NK-92 treated with Interleukin-12 subunit alpha and Interleukin-12 subunit beta, amount 100 ng/mL, for 24 hours (cell line): Measurements from ENCODE around the gene GPD1.
"Not testable (repeated sequence)": the region's sequence is repeated elsewhere in the genome, so short reads cannot be mapped to it uniquely, and the experiment has no call there.

Source experiments
- DNase-seq: peaks from one replicate; lab custom pipeline; 2025; lab: John Stamatoyannopoulos, UW

The GPD1 gene

DNA sequence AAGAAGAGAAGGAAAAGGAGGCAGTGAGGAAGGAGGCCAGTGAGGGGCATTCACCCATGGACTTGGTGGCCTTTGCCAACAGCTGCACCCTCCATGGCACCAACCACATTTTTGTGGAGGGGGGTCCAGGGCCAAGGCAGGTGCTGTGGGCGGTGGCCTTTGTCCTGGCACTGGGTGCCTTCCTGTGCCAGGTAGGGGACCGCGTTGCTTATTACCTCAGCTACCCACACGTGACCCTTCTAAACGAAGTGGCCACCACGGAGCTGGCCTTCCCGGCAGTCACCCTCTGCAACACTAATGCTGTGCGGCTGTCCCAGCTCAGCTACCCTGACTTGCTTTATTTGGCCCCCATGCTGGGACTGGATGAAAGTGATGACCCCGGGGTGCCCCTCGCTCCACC lies 30.1 kb upstream of the GPD1 start:
- no peak for DNase-seq

DNA sequence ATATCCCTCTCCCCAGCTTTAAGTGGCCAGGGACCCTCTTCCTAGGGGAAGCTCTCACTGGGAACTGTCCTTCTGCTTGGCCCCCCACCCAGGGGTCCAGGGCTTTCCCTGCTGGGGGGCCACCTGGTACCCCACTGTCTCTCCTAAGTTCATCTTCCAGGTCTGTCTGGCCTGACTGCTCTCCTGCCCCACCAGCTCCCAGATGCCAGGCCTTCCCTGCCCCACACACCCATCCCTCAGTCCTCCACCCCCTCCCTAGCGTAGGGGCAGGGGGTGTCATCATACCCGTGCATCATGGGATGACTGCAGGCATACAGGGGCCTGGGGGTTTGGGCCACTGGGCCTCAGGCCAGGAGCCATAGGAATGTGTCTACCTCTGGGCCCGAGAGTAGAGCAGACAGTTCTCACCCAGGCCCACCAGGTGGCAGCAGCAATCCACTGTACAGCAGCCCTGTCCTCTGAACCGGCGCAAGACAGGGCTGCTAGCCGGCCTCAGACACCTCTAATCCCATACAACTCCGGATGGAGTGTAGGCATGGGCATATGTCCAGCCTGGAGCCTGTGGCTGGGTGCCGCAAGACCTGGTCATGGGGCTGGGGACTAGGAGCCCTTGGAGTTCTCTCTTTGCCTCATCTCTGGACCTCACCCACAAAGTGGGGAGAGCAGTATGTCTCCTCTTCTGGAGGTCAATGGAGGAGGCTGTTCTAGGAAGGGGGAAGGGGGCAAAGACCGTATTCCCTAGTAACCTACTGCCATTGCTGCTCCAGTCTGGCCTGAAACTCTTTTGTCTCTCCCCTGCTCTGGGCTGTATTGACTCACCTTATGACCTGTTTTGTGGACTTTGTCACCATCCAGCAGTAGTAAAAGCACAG lies 28.6 kb upstream of the GPD1 start:
- DNase-seq: peak; percentile 42

DNA sequence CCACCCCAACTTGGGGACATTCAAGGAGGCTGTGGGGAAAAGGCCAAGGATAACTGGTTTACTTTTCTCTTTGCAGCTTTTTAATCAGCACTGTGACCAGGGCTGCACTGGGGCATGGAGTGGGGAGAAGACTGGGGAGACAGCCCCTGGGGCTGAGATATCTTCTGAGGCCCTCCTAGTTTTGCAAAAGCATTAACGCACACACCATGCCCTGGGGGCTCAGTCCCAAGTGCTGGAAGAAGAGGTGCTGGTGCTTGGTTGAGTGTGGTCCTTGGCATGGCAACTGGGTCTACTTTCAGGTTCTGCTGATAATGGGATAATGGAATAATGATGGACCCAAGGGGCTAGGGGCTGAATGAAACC lies 28.0 kb upstream of the GPD1 start:
- no peak for DNase-seq

DNA sequence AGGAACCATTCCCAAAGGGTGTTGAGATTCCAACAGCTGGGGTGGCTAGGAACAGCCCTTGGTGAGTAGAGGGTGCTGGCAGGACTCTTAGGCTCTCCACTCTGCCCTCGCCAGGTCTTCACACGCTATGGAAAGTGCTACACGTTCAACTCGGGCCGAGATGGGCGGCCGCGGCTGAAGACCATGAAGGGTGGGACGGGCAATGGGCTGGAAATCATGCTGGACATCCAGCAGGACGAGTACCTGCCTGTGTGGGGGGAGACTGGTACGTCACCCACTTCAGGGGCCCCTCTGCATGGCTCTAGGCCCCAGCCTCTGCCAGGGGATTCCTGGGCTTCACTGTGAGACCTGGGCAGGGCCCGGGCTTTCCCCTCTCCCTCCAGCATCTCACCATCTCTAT lies 26.7 kb upstream of the GPD1 start:
- no peak for DNase-seq

DNA sequence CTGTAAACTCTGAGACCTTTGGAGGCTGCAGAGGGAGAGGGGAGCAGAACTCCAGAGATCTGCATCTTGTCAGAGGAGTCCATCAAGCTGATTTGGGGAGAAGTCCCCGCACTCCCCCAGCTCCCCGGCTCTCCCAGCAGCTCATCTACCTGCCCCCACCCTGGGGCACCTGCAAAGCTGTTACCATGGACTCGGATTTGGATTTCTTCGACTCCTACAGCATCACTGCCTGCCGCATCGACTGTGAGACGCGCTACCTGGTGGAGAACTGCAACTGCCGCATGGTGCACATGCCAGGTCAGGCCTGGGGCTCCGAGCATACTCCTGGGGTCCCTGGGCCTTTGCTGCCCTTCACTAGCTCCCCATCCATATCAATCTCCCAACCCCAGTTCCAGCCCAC lies 25.5 kb upstream of the GPD1 start:
- DNase-seq: no peak

DNA sequence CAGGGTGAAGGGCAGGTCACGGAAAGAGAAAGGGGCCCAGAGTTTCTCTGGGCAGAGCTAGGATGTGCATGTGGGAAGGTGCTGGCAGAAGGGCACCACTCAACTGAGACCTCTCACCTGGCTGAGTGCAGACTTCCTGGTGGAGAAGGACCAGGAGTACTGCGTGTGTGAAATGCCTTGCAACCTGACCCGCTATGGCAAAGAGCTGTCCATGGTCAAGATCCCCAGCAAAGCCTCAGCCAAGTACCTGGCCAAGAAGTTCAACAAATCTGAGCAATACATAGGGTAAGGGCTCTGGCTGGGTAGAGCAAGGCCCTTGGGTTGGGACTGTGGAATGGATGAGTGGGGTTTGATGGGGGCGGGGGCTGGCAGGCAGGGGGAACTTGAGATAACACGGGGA lies 24.0 kb upstream of the GPD1 start:
- no peak for DNase-seq

DNA sequence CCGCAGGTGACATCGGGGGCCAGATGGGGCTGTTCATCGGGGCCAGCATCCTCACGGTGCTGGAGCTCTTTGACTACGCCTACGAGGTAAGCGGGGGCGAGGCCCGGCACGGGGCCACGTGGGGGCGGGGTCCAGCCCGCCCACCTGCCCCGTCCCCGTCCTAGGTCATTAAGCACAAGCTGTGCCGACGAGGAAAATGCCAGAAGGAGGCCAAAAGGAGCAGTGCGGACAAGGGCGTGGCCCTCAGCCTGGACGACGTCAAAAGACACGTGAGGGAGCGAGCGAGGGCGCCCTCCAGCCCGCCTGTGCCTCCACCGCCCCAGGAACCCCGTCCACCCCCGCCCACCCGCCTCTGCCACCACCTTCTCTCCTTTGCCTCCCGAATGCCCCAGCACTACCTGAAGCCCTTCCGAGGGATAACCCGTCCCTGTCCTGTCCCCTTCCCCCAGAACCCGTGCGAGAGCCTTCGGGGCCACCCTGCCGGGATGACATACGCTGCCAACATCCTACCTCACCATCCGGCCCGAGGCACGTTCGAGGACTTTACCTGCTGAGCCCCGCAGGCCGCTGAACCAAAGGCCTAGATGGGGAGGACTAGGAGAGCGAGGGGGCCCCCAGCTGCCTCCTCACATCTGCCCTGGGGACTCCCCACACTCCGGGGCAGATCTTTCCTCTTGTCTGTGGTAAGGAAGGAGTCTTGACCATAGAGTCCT lies 22.6 kb upstream of the GPD1 start:
- DNase-seq: no peak

DNA sequence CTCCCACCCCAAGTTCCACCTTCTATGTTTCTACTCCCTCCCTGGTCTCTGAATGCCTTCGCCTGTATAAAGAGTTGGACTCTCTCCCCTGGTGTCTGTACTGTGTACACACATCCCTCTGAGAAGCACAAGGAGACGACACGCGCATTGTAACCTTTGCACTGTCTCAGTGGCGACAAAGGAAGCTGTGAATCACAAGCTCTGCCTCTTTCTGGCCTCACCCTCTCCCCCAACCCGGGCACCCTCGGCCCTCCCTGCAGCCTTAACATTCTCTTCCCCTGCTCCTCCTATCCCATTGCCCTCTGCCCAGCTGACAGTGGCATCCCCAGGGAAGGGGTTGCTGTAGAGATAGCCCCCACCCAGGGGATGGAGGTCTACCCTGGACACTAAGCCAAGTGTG lies 21.2 kb upstream of the GPD1 start:
- no peak for DNase-seq

DNA sequence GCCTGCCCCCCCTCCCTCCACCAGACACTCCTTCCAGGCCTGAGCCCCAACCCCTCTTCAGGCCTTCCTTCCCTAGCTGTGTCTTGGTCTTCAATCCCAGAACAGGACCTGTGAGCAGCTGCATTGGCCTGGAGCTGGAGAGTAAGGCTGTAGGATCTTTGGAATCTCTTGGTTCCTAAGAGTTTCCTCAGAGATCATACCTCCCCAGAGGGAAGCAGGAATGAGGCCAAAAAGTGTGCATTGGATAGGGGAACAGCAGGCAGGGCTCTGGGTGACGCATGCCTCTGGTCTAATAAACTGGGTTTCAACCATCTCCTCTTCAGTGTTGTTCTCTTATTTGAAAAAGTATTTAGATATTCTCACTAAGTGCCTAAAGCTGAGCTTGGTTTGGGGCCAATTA lies 20.5 kb upstream of the GPD1 start:
- no peak for DNase-seq

DNA sequence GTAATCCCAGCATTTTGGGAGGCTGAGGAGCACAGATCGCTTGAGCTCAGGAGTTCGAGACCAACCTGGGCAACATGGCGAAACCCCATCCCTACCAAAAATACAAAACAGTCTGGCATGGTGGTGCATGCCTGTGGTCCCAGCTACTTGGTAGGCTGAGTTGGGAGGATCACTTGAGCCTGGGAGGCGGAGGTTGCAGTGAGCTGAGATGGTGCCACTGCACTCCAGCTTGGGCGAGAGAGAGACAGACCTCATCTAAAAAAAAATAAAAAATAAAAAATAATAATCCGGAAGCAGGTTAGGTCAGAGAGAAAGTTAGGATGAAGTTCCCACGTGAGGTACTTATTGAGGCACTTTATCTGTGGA lies 19.4 kb upstream of the GPD1 start:
- not testable (repeated sequence) for DNase-seq

DNA sequence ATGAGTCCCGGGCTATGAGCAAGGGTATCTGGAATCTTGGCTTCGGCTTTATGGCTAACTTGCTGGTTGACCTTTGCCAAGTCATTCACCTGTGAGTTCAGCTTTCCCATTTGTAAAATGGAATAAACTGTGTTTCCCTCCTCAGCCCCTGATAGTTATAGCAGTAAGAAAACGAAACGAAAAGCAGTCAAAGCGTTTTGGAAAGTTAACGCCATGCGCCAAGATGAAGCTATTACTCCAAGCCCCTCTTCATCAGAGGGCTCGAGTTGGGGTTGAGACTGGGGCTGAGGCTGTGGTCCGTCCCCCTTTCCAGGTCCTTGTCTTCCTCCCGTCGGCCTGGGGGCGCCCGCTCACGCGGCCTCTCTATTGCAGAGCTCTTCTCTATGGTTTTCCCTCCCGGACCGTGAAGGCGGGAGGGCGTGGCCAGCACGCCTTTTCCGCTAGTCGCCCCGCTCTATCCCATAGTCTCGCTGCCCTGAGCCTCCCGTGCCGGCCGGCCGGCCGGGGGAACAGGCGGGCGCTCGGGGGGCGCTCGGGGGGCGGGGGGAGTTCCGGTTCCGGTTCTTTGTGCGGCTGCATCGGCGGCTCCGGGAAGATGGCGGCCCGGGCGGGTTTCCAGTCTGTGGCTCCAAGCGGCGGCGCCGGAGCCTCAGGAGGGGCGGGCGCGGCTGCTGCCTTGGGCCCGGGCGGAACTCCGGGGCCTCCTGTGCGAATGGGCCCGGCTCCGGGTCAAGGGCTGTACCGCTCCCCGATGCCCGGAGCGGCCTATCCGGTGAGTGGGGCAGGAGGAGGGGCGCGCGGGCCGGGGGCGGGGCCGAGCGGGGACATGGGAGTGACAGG lies 18.8 kb upstream of the GPD1 start, which contains the start of gene SMARCD1:
Gene SMARCD1 (plus strand): TSS at position 568 of the 840 bp plus-strand sequence. CDS start 28 bp downstream, at position 596.
- peak; percentile 78 for DNase-seq

DNA sequence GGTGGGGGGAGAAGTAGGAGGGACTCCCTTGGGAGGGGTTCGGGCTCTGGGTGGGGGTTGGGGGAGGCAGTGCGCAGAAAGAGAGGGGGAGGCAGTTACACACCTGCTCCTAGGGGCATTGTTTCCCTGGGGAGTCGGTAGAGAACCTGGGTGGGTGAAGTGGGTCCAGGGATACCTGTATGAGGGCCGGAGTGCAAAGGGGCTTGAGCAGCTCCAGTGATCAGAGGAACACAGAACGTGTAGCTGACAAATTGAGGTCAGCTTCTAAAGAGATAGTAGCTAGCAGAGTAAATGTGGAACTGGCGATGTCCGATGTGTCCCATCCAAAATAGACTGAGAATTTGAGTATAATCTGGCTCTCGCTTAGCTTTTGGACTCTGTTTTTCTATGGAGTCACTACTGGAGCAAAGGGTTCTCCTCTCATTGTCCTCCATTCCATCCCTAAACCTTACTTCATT lies 18.2 kb upstream of the GPD1 start:
- DNase-seq: no peak

DNA sequence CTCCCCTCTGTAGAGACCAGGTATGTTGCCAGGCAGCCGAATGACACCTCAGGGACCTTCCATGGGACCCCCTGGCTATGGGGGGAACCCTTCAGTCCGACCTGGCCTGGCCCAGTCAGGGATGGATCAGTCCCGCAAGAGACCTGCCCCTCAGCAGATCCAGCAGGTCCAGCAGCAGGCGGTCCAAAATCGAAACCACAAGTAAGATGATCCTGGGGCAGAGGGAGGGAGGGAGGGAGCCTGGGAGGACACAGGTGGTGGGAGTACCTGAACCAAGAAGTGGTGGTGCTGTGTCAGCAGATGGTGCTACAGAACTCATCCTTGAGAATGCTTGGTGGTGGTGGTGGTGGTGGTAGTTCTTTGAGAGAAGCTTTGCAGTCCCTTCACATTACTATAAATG lies 17.7 kb upstream of the GPD1 start:
- DNase-seq: no peak

DNA sequence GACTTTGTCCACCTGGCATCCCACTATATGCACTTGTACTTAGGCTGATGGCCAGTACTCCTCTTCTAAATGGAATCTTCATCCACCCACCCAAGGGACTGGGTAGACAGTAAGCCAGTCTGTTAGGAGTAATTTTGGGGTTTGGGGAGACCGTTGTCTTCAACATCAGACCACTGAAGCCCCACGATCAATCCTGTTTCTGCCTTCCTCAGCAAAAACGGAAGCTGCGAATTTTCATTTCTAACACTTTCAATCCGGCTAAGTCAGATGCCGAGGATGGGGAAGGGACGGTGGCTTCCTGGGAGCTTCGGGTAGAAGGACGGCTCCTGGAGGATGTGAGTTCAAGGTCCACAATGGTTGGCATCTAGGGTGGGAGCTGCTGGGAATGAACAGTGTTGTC lies 16.7 kb upstream of the GPD1 start:
- DNase-seq: no peak

DNA sequence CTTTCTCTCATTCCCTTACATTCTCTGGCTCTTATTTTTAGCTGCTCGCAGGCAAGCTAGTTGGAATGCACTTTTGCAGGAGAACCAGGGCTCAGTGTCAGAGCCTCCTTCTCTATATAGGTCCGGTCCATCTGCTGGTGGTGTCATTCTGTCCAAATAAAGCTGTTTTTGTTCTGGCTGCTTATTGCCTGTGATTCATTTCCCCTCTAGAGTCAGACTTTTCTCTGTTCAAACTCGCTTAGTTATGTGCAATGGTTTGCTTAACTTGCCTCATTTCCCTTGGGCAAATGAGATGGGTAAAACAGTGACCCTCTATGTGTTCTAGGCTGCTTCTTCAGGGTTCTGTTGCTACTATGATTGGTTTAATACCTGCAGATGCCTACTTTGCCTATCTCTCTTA lies 15.8 kb upstream of the GPD1 start:
- DNase-seq: no peak

DNA sequence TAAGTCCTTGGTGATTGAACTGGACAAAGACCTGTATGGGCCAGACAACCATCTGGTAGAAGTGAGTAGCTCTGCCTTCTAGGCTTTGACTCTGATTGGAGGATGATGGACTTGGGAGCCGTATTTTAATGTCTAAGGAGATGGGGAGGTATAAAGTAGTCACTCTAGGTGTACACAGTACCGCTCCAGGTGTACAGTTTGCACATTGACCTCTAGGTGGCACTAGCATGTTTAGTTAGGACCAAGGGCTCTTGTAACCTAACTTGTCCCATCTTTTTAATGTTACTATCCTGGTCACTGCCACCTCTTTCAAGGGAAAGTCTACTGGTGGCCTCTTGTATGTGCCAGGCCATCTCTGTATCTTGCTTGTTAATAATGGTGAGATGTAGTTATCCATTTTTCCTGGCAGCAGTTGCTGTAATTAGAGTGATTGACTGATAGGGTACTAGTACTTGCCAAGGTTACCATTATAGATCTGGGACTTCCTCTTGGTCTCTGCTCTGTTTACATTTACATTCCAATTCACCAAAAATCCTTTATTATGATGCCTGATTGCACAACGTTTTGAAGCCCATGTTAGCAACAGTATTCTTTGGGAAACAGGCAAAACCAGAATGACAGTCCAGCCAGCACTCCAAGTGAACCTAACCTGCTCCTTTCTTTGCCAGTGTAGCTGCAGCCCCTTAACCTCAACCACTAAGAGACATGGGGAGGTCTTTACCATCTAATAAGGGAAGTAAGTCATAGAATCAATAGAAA lies 15.1 kb upstream of the GPD1 start:
- DNase-seq: peak; percentile 13

DNA sequence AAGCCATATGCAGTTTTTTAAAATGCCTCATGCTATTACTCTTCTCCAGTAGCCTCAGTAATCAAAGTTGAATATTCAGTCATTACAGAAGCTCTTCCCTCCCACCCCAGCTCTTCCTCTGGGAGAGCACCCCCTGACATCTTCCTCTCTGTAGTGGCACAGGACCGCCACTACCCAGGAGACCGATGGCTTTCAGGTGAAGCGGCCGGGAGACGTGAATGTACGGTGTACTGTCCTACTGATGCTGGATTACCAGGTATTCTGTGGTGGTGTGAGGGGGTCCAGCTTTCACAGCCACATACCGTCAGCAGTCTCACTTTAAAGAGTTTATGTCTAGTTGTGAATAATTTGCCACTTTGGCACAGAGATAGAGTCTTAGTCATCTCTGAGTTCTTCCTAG lies 14.1 kb upstream of the GPD1 start:
- DNase-seq: no peak

DNA sequence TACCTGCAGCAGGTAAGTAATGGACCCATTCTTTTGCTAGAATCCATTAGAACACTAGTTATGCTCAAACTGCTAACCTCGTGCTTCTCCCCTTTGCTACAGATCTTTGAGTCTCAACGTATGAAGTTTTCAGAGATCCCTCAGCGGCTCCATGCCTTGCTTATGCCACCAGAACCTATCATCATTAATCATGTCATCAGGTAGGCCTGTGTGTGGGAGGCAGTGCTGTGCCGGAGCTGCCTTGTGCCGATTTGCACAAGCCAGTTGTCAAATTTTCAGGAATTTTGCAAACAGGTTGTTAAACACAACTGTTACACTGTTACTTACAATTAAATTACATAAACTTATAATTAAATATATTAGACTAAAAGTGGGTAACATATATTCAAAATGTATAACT lies 13.4 kb upstream of the GPD1 start:
- DNase-seq: no peak

DNA sequence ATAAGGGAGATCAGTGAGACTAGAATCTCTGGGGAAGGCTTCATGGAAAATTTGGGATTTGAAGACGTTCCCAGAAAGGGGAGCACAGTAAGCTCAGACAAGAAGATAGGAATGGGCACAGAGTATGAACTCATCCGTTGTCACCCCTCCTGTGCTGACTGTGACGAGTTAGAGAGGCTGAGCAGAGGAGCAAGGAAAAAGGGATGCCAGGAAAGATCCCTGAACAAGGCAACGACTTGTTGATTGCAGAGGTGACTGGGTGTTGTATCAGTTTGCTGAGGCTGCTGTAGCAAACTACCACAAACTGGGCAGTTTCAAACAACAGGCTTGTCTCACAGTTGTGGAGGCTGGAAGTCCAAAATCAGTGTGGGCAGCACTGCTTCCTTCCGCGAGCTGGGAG lies 5.9 kb upstream of the GPD1 start:
- no peak for DNase-seq

DNA sequence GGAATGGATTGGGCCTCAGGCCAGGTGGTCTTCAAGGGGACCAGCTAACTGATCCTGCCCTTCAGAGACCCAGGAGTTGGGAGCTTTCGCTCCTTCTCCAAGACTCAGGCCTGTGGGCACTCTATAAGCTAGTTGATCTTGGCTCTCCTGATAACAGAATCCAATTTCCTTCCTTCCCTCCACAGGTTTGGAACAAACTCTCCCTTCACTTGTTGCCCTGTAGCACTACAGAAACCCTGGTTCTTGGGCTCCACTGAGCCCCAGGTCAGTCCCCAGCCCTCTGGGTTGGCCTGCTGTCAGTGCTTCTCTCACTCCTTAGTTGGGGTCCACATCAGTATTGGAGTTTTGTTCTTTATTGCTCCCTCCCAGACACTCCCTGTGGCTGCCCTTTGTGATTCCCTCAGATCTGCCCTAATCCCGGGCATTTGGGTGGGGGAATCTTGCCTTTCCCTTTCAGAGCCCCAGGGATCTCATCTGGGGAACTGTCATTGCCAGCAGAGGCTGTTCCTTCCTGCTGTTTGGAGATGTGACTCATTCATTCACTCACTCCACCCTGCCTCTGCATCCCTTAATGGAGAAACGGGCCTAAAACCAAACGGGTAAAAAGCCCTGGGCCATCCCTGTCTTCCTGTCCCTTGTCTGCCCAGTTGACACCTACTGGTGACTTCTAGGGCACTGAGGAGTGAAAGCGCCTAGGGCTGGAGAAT lies 4.4 kb upstream of the GPD1 start:
- DNase-seq: no peak

DNA sequence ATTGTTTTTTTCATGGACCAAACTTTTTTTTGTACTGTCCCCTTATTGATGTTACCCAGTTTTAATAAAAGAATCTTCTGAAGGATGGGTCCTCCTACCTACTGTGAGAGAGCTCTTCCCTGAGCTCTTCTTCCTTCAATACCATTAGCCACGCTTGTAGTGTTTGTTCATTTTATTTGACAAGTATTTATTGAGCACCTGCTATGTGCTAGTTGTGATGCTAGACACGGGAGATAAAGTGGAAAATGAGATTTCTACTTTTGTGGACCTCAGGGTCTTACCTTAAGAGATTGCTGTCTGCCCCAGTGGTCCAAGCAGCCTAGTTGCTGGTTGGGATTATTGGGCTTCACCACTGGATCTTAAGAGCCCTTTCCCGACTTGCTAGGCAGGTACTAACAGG lies 3.2 kb upstream of the GPD1 start:
- DNase-seq: no peak
